Ovary (tissue), 9 donors: ENCODE data around the gene EIF1B. TPM values are rescaled to one million over a fixed set of nuclear protein-coding genes. Genes with fewer than 3 reads are reported as not detected.

Experiments
- DNase-seq, 5 donors: peaks; one replicate each; pipeline ENCODE4 v3.0.0-alpha.2; 2019 to 2020
- H3K27ac ChIP-seq, 2 donors: fragments of 200-600 bp; one replicate each; pipeline versions ENCODE4 v1.5.1 to v1.8.0; 2019 to 2022
- H3K27me3 ChIP-seq: fragments of 200-600 bp; one replicate; pipeline ENCODE4 v1.8.0; 2022
- H3K36me3 ChIP-seq: fragments of 200-600 bp; sonication (generic); one replicate; pipeline ENCODE4 v1.5.1; 2019
- H3K4me1 ChIP-seq: one replicate; pipeline ENCODE4 v1.8.1; 2013; ENCODE audit warnings: mild to moderate bottlenecking, moderate library complexity; ENCODE audit not compliant: insufficient read depth
- H3K4me3 ChIP-seq: fragments of 200-600 bp; sonication (generic); one replicate; pipeline ENCODE4 v1.5.1; 2017
- H3K9me3 ChIP-seq, 2 donors: fragments of 200-600 bp in 1 of 2; sonication (generic) in 1 of 2; one replicate each; pipeline versions ENCODE4 v1.5.1 to v1.8.1; 2013 to 2019; ENCODE audit warnings: mild to moderate bottlenecking in 1 of 2, moderate library complexity in 1 of 2
- CTCF ChIP-seq, 3 donors: fragments of 450-650 bp in 2 of 3; fragments of 200-600 bp in 1 of 3; IDR thresholded peaks; one replicate each; pipeline versions ENCODE4 v1.5.1 to v1.8.0; 2016 to 2022; ENCODE audit warnings: antibody characterized with exemption in 3 of 3, mild to moderate bottlenecking in 1 of 3
- EP300 ChIP-seq: sonication (generic); formaldehyde crosslinking; IDR thresholded peaks from one replicate; pipeline ENCODE4 v1.6.1; 2017; ENCODE audit warnings: antibody characterized with exemption
- POLR2A ChIP-seq: fragments of 450-650 bp; IDR thresholded peaks from one replicate; pipeline ENCODE4 v1.6.1; 2017; ENCODE audit warnings: antibody characterized with exemption, mild to moderate bottlenecking, moderate library complexity
- WGBS, 3 donors: extraction: QIAGEN DNeasy Blood & Tissue Kit in 1 of 3; methylation state at CpG; one replicate each; pipeline versions ENCODE4 v1.1.5 to v1.1.7; 2013 to 2017; 5-methylcytosine and 5-hydroxymethylcytosine counted together
- intact Hi-C, 4 donors: fragments of 100-400 bp; cut with DNase I; formaldehyde crosslinking; loops; one replicate each; pipeline versions ENCODE4 v1.11.0 to v1.15.1; 2022 to 2023
- polyA plus RNA-seq, 2 donors: library from polyadenylated mRNA; stranded (reverse); fragments of 200-250 nt in 1 of 2; fragments of 350-450 nt in 1 of 2; fragmentation: Illumina TruSeq in 1 of 2; extraction: RNeasy Lipid Tissue Mini Kit (QIAGEN cat#74804) in 1 of 2; gene quantifications; one replicate each; pipeline ENCODE4 v1.2.3, GENCODE V29; 2013 to 2014
- total RNA-seq, 7 donors: library from RNA; depleted of rRNA in 2 of 7; stranded (reverse); fragments of >200 nt in 2 of 7; fragmentation: NEBNext Ultra II Directional in 3 of 7; extraction: Animal tissue kit (Norgen Biotek cat#: 25700) in 3 of 7; gene quantifications; one replicate each; pipeline versions ENCODE4 v1.1.0 to v1.2.4, GENCODE V29; 2016 to 2023
- donor health status: DM: no; HTN: no; CAD: no; lungs with moderate emphysema.
- donor health status: DM: no; HTN: no; CAD: no.
- donor health status: Bipolar disorder and iron deficiency.
- donor health status: DM: yes; HTN: yes; CAD: no.
- donor health status: DM: no; HTN: no; CAD: no.
- donor health status: DM: yes; HTN: yes; CAD: no.

EIF1B gene
- total and polyA plus RNA-seq, 9 donors, result 30.4 to 156 (median 82.1) TPM

GRCh38 chr3:40302784-40303183 lies 6.7 kb upstream of the EIF1B start:
- TF ChIP-seq EP300, result no peak
- no peak for TF ChIP-seq POLR2A
- no peak for TF ChIP-seq CTCF (IDR thresholded peaks at IDR 0.05)
- no peak overlapping the region for H3K27ac ChIP-seq
- no peaks in the 10 kb centered on the region for H3K27me3 ChIP-seq
- H3K36me3 ChIP-seq, result no peaks in the 10 kb centered on the region
- intact Hi-C loops, result no loop called here
- H3K9me3 ChIP-seq, result no peaks in the 10 kb centered on the region
- H3K4me3 ChIP-seq, result no peak overlapping the region
- 9 to 17% (median 15%) methylated on average over 1 of the region's 1 CpG for WGBS, 3 donors
- peaks cover 2% of the 10 kb centered on the region for H3K4me1 ChIP-seq
- no peak for DNase-seq

- Histone ChIP-seq H3K36me3 (no peaks in the 10 kb centered on the region), H3K4me1 (peaks cover 5% of the 10 kb centered on the region), H3K27ac (no peak overlapping the region), H3K27me3 (no peaks in the 10 kb centered on the region), H3K4me3 (no peak overlapping the region), H3K9me3 (no peaks in the 10 kb centered on the region)
- TF ChIP-seq EP300 (no peak), CTCF (IDR thresholded peaks at IDR 0.05) (no peak), POLR2A (no peak)
- DNase-seq, result no peak
- intact Hi-C loops, result no loop called here
- 89 to 100% (median 95%) methylated on average over 2 of the region's 2 CpGs for WGBS, 3 donors
Measured at GRCh38 chr3:40304352-40304751, 5.2 kb upstream of the EIF1B start.

- no peak for DNase-seq
Measured at GRCh38 chr3:40306336-40306735, 3.2 kb upstream of the EIF1B start.

GRCh38 chr3:40307176-40307575 lies 2.3 kb upstream of the EIF1B start:
- Histone ChIP-seq H3K27ac (no peak overlapping the region), H3K9me3 (no peaks in the 10 kb centered on the region), H3K36me3 (no peaks in the 10 kb centered on the region), H3K27me3 (no peaks in the 10 kb centered on the region), H3K4me1 (peaks cover 5% of the 10 kb centered on the region), H3K4me3 (no peak overlapping the region)
- no peak for DNase-seq
- whole genome bisulfite sequencing, 3 donors, result 89 to 100% (median 98%) methylated on average over 1 of the region's 1 CpG
- intact Hi-C loops, result loop anchor here in 1 of 4 donors (5.0 kb wide), 1 partner anchor 150 kb away; the partner anchor contains the start of gene RPL14
- no peak for TF ChIP-seq EP300
- no peak for TF ChIP-seq CTCF (IDR thresholded peaks at IDR 0.05)
- TF ChIP-seq POLR2A, result no peak

More at GRCh38 chr3:40306336-40306735, 3.2 kb upstream of the EIF1B start:
- Histone ChIP-seq H3K4me3 (no peak overlapping the region), H3K27ac (no peak overlapping the region), H3K4me1 (peaks cover 5% of the 10 kb centered on the region), H3K27me3 (no peaks in the 10 kb centered on the region), H3K9me3 (no peaks in the 10 kb centered on the region), H3K36me3 (no peaks in the 10 kb centered on the region)
- TF ChIP-seq POLR2A (no peak), CTCF (IDR thresholded peaks at IDR 0.05) (no peak), EP300 (no peak)
- 80 to 92% (median 87%) methylated on average over 3 of the region's 3 CpGs for WGBS, 3 donors
- intact Hi-C loops, result loop anchor here in 1 of 4 donors (5.0 kb wide), 1 partner anchor 151 kb away; the partner anchor contains the start of gene RPL14
